GM19099 (cell line): ENCODE data around the gene B4GALNT2.

ENCODE experiments used
- POLR2A ChIP-seq: IDR thresholded peaks from 3 replicates; pipeline ENCODE4 v1.6.1; 2011; ENCODE audit warnings: low read depth; ENCODE audit not compliant: insufficient read length; ENCODE audit errors: extremely low read depth

Gene B4GALNT2

DNA sequence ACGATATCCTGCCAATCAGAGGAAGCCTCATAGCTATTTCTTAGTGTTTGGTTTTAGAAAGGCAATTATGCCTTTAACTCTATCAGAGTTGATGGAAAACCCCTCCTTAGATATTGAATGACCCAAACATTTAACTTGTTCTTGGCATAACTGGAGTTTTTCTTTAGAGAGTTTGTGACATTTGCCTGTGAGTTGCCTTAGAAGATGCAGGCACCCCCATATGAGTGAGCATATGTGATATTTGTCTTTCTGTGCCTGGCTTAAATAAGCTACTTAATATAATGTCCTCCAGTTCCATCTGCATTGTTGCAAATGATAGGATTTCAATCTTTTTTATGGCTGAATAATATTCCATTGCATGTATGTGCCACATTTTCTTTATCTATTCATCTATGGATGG, 19.6 kb upstream of the B4GALNT2 start:
- TF ChIP-seq POLR2A, result no peak

GRCh38 chr17:49114703-49115102, 17.9 kb upstream of the B4GALNT2 start:
- no peak for TF ChIP-seq POLR2A

GRCh38 chr17:49117587-49118230, 14.9 kb upstream of the B4GALNT2 start:
- TF ChIP-seq POLR2A, result no peak

DNA sequence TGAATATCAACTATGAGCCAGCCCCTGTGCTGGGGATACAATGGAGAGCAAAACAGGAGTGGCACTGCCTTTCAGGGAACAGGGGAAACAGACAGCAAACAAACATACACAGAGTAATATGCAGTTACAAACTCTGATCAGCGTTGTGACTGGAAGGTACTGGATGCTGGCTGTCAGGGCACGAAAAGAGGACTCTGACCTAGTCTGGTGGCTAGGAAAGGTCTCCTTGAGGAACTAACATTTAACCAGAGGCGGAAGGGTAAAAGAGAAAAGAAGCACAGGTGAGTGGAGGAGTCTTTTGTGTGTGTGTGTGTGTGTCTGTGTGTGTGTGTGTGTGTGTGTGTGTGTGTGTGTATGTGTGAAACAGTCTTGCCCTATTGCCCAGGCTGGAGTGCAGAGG, 12.4 kb upstream of the B4GALNT2 start:
- TF ChIP-seq POLR2A, result no peak

- no peak for TF ChIP-seq POLR2A
Measured at GRCh38 chr17:49121696-49122292, 10.8 kb upstream of the B4GALNT2 start.

GRCh38 chr17:49122566-49122965, 10.0 kb upstream of the B4GALNT2 start:
- no peak for TF ChIP-seq POLR2A

DNA sequence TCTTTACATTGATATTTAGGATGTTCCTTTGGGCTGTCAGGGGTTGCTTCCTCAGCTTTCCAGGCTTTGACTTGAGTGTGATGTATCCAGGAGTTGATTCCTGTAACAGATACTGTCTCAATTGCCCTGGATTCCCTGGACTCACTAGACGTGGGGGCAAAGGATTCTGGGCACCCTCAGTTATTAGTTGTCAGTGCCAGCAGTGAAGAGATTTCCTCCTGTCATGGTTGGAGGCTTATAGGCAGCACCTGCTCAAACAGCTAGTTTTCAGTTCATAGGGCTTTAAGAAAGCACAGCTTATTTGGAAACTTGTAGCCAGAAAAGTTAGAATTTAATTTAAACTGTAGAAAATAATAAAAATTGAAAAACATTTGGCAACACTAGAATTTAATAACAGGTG, 9.5 kb upstream of the B4GALNT2 start:
- TF ChIP-seq POLR2A, result no peak

DNA sequence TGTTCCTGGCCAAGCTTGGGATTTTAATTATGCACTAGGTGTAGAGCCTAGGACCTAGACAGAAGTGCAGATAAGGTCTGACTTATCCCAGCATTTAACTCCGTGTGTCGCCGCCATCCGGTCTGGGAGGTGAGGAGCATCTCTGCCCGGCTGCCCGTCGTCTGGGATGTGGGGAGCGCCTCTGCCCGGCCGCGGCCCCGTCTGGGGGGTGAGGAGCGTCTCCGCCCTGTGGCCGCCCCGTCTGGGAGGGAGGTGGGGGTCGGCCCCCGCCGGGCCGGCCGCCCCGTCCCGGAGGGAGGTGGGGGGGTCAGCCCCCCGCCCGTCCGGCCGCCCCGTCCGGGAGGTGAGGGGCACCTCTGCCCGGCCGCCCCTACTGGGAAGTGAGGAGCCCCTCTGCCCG, 7.1 kb upstream of the B4GALNT2 start:
- TF ChIP-seq POLR2A, result no peak

DNA sequence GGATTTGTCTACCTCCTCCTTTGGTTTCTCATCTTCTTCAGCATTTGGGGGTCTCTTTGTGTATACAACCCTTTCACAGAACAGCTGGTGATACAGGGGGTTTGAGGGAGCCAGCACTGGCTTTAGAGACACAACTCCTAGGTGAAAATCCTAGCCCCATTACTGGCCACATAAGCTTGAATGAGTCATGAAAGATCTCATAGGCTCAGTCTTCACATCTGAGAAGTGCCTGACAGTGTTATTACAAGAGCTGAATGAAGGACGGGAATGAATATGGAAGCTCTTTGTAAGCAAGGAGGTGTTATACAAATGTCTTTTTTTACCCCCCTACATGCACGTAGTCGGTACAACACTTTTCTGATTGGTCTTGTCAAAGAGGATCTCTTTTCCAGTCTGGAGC, 1.7 kb upstream of the B4GALNT2 start:
- no peak for TF ChIP-seq POLR2A

GRCh38 chr17:49132317-49132698, 261 bp upstream of the B4GALNT2 start:
- no peak for TF ChIP-seq POLR2A

DNA sequence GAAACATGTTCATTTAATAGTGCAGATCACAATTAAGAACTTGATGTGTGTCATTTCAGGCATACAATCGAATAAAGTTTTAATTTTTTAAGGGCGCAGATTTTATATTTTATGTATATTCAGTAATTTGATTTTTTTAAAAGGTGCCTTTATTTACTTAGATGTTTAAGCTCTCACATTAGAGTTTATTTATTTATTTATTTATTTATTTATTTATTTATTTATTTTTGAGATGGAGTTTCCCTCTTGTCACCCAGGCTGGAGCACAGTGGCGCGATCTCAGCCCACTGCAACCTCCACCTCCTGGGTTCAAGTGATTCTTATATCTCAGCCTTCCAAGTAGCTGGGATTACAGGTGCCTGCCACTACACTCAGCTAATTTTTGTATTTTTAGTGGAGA, 3.8 kb downstream of the B4GALNT2 start:
- TF ChIP-seq POLR2A, result no peak

DNA sequence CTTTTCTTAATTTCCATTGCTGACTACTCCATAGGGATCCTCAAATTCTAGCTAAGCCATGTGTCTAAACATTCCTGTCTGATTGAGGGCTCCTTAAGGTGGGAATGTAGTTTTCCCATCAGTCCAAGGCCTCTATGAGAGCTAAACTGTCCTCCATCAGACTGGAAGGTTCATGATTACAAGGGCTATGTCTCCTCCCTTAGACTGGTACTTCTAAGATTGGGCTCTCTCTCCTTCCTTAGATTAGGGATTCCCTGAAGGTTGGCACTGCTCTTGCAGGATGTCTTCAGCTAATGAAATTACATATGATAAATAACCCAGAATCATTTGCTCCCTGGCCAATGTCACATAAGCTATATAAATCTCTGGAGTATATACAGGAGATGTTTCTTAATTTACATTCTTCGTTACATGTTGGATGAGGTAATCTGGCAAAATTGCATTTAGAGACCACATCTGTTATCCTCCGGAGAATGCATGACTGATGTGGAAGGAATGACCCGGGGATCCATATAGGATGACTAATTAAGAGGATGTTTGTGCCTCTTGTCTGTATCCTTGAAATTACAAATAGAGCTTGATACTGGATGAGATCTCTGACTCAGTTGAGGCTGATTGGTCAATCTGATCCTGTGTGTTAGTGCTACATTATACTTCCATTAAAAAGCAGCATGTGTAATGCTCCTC, 14.2 kb downstream of the B4GALNT2 start:
- no peak for TF ChIP-seq POLR2A

- TF ChIP-seq POLR2A, result no peak
Measured at GRCh38 chr17:49148171-49148570, 15.6 kb downstream of the B4GALNT2 start.

DNA sequence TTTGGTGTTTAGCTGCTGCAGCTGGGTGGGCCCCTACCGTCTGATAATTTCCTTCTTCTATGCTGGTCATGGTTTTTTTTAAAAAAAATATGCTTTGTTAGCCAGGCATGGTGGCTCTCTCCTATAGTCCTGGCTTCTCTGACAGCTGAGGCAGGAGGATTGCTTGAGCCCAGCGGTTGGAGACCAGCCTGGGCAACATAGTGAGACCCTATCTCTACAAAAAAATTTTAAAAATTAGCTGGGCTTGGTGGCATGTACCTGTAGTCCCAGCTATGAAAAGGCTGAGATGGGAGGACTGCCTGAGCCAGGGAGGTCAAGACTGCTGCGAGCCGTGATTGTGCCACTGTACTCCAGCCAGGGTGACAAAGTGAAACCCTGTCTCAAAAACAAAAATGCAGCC, 19.4 kb downstream of the B4GALNT2 start:
- TF ChIP-seq POLR2A, result no peak

DNA sequence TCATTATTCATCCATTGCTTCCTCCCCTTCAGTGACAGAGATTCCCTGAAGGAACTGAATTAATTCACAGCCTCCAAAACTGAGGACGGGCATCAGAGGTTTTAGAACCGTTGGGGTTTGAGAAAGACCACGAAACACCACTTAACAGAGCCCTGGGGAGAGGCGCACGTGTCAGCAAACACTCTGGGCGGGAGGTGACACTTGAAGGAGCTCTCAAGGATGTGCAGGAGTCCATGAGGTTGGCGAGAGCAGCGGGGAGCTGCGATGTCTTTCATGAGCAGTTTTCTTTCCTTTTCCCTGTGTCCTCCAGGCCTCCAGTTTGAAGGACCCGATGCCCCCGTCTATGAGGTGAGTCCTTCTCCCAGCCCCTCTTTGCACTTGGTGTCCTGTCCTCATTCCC, 23.7 kb downstream of the B4GALNT2 start:
- TF ChIP-seq POLR2A, result no peak

DNA sequence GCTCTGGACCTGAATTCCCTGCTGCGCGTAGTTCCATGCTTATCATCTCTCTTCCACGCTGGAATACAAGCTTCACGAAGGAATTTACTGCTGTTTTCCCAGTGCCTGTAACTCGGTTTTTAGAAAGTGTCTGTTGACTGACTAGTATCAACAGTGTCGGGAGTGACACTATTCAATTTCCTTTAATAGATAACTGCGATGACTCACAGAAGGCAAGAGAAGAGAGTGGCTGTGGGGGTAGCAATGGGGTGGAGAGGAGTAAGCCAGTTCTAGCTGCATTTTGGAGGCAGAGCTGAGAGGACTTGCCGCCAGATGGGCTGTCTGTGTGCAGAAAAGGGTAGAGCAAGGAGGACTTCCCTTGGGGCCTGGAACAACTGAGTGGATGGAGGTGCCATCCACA, 25.2 kb downstream of the B4GALNT2 start:
- TF ChIP-seq POLR2A, result no peak
